ENCODE data around the gene SLC35G6. TPM values are rescaled to one million over a fixed set of nuclear protein-coding genes. Genes with fewer than 3 reads are reported as not detected.

SLC35G6 gene
- total and polyA plus RNA-seq, 2 of the 13 experiments (the other 11 are each of a cell fraction or from before 2014, with no cell fraction given) = 0.07 TPM; not detected in 1

- no peak for TF ChIP-seq CEBPZ (IDR thresholded peaks at IDR 0.05; ENCODE audit: low read length)
- TF ChIP-seq BCL6 (CRISPR knock-in tag; IDR thresholded peaks at IDR 0.05) = peak; percentile 15; the same call in 1 of the 2 replicates
- TF ChIP-seq ADNP (CRISPR knock-in tag; IDR thresholded peaks at IDR 0.05) = no peak
- TF ChIP-seq TARDBP (CRISPR knock-in tag; IDR thresholded peaks at IDR 0.05) = no peak
- peak; percentile 67; the same call in 1 of the 2 replicates for TF ChIP-seq ZNF746 (CRISPR knock-in tag; IDR thresholded peaks at IDR 0.05)
- TF ChIP-seq ZNF607 (CRISPR knock-in tag; IDR thresholded peaks at IDR 0.05; ENCODE audit: borderline replicate concordance) = 0 out of 2 replicates have a peak, but pooled peaks have one; percentile 33
- TF ChIP-seq ZNF274 (CRISPR knock-in tag; IDR thresholded peaks at IDR 0.05) = 0 out of 2 replicates have a peak, but pooled peaks have one; percentile 26
- TF ChIP-seq HMGXB3 (CRISPR knock-in tag; IDR thresholded peaks at IDR 0.05; ENCODE audit: borderline replicate concordance) = no peak
- TF ChIP-seq PAF1 (CRISPR knock-in tag; IDR thresholded peaks at IDR 0.05) = no peak
- TF ChIP-seq ZNF280B (CRISPR knock-in tag; IDR thresholded peaks at IDR 0.05; ENCODE audit: borderline replicate concordance) = no peak
- TF ChIP-seq ZNF749 (CRISPR knock-in tag; IDR thresholded peaks at IDR 0.05; ENCODE audit: borderline replicate concordance) = 0 out of 2 replicates have a peak, but pooled peaks have one; percentile 49
- TF ChIP-seq MTA1 (CRISPR knock-in tag; IDR thresholded peaks at IDR 0.05; ENCODE audit: borderline replicate concordance) = peak; percentile 59; the same call in 1 of the 2 replicates
- no peak for TF ChIP-seq SRF (IDR thresholded peaks at IDR 0.05; ENCODE audit: low read depth, low read length)
- no peak for TF ChIP-seq TSC22D2 (CRISPR knock-in tag; IDR thresholded peaks at IDR 0.05; ENCODE audit: borderline replicate concordance)
- peak; percentile 59; the same call in 1 of the 2 replicates for TF ChIP-seq ZNF800 (CRISPR knock-in tag; IDR thresholded peaks at IDR 0.05)
- no peak for TF ChIP-seq ZNF839 (CRISPR knock-in tag; IDR thresholded peaks at IDR 0.05; ENCODE audit: borderline replicate concordance)
These were observed 36.3 kb upstream of the SLC35G6 start, which contains the start of gene CHRNB1 (continued) for GRCh38 chr17:7444682-7445618.

All from HepG2 (cell line).